Dendritic cell treated with granulocyte-macrophage colony-stimulating factor and Interleukin-4, amounts not matched to agents 40 ng/mL and 50 ng/mL, for 4 days (primary cell): ENCODE results near the gene GRXCR2.

ENCODE experiments used
- H3K27ac Mint-ChIP-seq: one replicate; pipeline ENCODE4 v1.8.0; 2022; ENCODE audit warnings: mild to moderate bottlenecking, mixed read lengths
- H3K27me3 Mint-ChIP-seq: one replicate; pipeline ENCODE4 v1.8.0; 2022; ENCODE audit warnings: mild to moderate bottlenecking, mixed read lengths
- H3K36me3 Mint-ChIP-seq: one replicate; pipeline ENCODE4 v1.8.0; 2022; ENCODE audit warnings: low read depth, mixed read lengths
- H3K4me1 Mint-ChIP-seq: one replicate; pipeline ENCODE4 v1.8.0; 2022; ENCODE audit warnings: low read depth, mixed read lengths
- H3K4me3 Mint-ChIP-seq: one replicate; pipeline ENCODE4 v1.8.0; 2022; ENCODE audit warnings: mild to moderate bottlenecking, moderate library complexity, mixed read lengths
- H3K9me3 Mint-ChIP-seq: one replicate; pipeline ENCODE4 v1.8.0; 2022; ENCODE audit warnings: mixed read lengths
- intact Hi-C: fragments of 100-400 bp; cut with micrococcal nuclease; formaldehyde crosslinking; loops from one replicate; pipeline ENCODE4 v1.15.0; 2022

The GRXCR2 gene

DNA sequence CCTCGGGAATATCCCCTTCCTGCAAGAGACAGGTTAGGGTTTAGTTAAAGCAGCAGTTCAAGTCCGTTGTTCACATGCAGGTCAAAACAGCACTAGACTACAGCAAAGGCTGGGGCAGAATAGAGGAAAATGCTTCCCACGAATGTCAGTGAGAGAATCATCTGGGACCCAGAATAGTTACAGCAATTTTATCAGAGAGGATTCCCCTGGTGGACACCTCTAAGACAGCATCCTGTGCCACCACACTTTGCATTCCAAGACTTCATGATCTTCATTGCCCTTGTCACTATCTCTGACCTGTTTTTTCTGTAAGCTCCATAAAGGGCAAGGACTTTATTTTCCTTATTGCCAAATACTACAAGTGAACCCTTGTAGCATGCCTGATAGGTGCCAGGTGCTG is 12.9 kb downstream of the GRXCR2 start:
- Mint-ChIP-seq H3K36me3 (no peaks in the 10 kb centered on the region), H3K9me3 (no peaks in the 10 kb centered on the region), H3K27me3 (peaks cover 4% of the 10 kb centered on the region), H3K4me3 (no peak overlapping the region), H3K27ac (no peak overlapping the region), H3K4me1 (peaks cover 20% of the 10 kb centered on the region)
- intact Hi-C loops = no loop called here

DNA sequence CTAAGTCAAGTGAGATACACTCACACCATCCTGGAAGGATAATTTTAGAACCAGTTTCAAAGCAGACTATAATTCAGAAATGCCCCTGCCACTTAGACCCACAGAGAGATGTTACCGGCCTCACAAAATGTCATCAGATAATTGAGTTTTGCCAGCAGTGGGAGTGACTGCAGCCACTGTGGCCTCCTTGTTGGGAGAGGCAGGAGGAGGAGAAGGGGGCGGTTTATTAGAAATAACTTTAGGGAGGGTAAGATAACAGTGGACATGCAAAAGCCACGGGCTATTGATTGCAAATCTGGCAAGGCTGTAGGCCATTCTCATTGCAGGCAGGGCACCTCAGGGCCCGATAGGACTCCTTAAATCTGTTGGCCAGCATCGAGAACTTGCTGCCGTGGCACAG is 13.4 kb downstream of the GRXCR2 start:
- intact Hi-C loops = no loop called here

DNA sequence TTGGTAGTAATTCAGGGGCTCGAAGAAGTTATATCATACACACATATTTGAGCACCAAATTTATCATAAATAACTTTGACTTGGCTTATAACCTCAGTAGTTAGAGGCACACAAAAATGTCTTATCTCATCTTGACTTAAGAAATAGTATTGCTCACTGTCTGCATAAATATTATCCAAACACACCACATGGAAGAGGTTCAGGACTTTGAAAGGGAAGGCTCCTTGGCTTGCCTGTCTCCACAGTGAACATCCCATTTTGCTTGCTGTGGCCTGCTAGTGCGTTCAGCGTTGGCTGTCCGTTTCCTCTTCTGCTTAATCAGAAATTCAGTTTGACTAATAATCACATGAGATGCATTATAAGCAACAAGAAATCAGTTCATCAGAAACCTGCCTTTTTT is 13.9 kb downstream of the GRXCR2 start:
- intact Hi-C loops = no loop called here
- Mint-ChIP-seq H3K4me1 (peaks cover 24% of the 10 kb centered on the region), H3K4me3 (no peak overlapping the region)

More for the DNA sequence above, 13.4 kb downstream of the GRXCR2 start:
- peaks cover 24% of the 10 kb centered on the region for H3K4me1 Mint-ChIP-seq
- H3K27ac Mint-ChIP-seq = no peak overlapping the region
- no peak overlapping the region for H3K4me3 Mint-ChIP-seq
- H3K9me3 Mint-ChIP-seq = no peaks in the 10 kb centered on the region
- H3K36me3 Mint-ChIP-seq = no peaks in the 10 kb centered on the region
- H3K27me3 Mint-ChIP-seq = peaks cover 4% of the 10 kb centered on the region

DNA sequence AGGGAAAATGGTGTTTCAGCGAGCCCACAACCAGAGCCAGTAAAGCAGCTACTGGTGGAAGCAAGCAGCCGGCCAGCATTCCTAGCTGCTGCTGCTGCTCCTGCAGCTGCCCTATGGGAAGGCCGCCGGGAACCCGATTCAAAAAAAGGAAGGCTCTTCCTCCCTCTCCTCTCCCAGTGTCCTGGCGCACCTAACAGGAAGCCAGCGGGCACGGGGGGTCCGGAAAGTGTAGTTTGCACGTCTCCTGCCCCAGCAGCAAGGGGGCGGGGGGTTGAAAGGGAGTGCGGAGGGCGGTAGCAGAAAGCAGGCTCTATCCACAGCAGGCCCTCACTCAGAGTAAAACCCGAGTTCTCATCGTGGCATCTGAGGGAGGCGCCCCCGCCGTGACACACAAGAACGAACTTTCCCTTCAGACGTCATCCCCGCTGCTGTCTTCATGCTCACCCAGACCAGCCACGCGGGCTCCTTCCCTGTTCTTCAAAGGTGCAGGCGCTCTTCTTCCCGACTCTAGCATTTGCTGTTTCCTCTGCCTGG is 16.5 kb downstream of the GRXCR2 start:
- Mint-ChIP-seq H3K27me3 (peaks cover 4% of the 10 kb centered on the region), H3K36me3 (no peaks in the 10 kb centered on the region), H3K4me3 (peak overlapping the region; percentile 60), H3K4me1 (peaks cover 24% of the 10 kb centered on the region), H3K9me3 (no peaks in the 10 kb centered on the region), H3K27ac (peak overlapping the region; percentile 34)
- intact Hi-C loops = no loop called here

More for the DNA sequence above, 13.9 kb downstream of the GRXCR2 start:
- no peaks in the 10 kb centered on the region for H3K9me3 Mint-ChIP-seq
- peaks cover 4% of the 10 kb centered on the region for H3K27me3 Mint-ChIP-seq
- no peaks in the 10 kb centered on the region for H3K36me3 Mint-ChIP-seq
- H3K27ac Mint-ChIP-seq = no peak overlapping the region

DNA sequence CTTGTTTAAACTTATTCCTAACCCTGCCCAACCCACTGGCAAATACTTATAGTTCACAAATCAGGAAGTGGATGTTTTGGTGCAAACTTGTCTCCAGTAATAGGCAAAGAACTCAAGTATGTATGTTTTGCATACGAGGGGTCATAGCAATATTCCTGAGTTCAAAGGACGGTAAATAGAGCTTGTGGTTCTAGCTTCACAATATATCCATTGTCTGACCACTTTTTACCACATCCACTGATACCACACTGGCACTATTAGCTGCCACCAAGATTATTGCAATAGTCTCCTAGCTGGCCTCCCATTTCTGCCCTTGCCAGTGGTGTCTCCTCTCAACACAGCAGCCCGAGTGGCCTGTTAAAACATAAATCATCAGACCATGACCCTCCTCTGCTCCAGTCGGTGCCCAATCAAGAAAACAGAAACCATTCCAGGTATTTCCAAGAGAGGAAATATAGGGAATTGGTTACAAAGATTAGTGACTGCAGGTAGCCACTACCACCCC is 17.0 kb downstream of the GRXCR2 start:
- no peaks in the 10 kb centered on the region for H3K36me3 Mint-ChIP-seq

DNA sequence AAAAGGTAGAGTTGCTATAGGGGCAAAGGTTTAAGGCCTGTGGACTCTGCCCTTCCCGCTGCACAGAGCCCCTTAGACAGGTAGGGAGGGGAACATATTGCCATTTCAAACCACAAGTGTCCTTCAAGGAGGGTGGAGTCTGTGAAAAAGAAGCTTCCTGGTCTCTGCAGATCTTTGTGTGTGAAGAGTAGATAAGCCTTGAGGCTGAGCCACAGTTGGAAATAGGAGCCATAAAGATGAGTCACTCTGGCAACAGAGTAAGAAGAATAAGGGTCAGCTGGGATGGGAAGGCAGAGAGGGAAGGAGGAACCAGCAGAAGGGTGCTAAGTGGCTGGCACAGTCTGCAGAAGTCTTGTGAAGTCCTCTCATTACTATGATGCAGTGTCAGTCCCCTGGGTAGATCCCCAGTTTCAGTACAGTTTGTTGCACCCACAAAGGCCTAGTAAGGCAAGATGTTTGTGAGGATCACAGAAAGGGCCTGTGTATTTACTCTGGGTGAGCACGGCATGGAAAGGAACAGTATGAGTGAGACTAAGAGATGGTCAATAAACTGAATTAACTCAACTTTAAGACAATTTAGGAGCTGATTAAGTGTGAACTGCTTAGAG is 18.1 kb downstream of the GRXCR2 start:
- Mint-ChIP-seq H3K4me1 (peaks cover 24% of the 10 kb centered on the region), H3K36me3 (no peaks in the 10 kb centered on the region), H3K27me3 (peaks cover 4% of the 10 kb centered on the region), H3K4me3 (no peak overlapping the region), H3K27ac (no peak overlapping the region), H3K9me3 (no peaks in the 10 kb centered on the region)
- intact Hi-C loops = no loop called here

More for the DNA sequence above, 17.0 kb downstream of the GRXCR2 start:
- Mint-ChIP-seq H3K9me3 (no peaks in the 10 kb centered on the region), H3K4me3 (no peak overlapping the region), H3K4me1 (peaks cover 24% of the 10 kb centered on the region), H3K27me3 (peaks cover 4% of the 10 kb centered on the region), H3K27ac (peak overlapping the region; percentile 34)
- intact Hi-C loops = no loop called here

DNA sequence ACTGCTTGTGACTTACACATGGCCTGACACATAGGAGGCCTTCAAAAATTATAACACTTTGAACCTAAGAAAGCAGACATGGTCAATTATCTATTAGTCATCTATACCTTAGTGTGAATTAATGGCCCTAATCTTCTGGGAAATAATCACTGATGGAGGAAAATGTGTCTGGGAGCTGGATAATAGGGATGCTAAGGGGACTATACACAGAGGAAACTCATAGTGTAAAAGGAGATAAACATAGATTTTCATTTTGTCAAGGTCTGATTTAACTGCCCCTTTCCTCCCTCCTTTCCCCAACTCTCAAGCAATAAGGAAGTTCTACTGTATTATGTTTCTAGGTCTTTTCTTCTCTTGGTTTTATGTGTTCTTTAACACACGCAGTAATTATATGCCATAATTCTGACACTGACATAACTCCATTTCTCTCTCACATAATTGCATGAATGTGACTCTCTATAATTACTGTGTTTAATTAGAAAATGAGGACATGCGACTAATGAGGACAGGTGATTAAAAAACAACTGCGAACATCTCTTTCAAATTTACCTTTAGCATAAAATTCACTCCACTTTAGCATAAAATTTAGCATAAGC is 18.9 kb downstream of the GRXCR2 start:
- H3K27me3 Mint-ChIP-seq = peaks cover 4% of the 10 kb centered on the region
- H3K4me1 Mint-ChIP-seq = peaks cover 19% of the 10 kb centered on the region
- H3K4me3 Mint-ChIP-seq = no peak overlapping the region

DNA sequence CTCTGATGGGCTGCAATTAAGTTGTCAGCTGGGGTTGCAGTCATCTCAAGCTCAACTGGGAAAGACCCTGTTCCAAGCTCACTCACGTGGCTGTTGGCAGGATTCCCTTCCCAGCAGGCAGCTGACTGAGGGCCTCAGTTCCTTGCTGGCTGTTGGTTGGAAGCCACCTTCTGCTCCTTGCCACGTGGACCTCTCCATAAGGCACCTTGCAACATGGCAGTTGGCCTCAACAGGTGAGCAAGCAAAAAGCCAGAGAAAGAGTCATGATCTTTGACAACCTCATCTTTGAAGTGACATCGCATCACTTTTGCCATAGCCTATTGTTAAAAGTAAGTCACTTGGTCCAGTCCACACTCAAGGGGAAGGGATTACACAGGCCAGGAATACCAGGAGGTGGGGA is 19.8 kb downstream of the GRXCR2 start:
- H3K36me3 Mint-ChIP-seq = no peaks in the 10 kb centered on the region
- peaks cover 4% of the 10 kb centered on the region for H3K27me3 Mint-ChIP-seq
- no peaks in the 10 kb centered on the region for H3K9me3 Mint-ChIP-seq
- no peak overlapping the region for H3K27ac Mint-ChIP-seq
- H3K4me3 Mint-ChIP-seq = no peak overlapping the region
- intact Hi-C loops = no loop called here
- H3K4me1 Mint-ChIP-seq = peaks cover 18% of the 10 kb centered on the region

More for the DNA sequence above, 18.9 kb downstream of the GRXCR2 start:
- Mint-ChIP-seq H3K36me3 (no peaks in the 10 kb centered on the region), H3K27ac (no peak overlapping the region), H3K9me3 (no peaks in the 10 kb centered on the region)
- intact Hi-C loops = no loop called here

DNA sequence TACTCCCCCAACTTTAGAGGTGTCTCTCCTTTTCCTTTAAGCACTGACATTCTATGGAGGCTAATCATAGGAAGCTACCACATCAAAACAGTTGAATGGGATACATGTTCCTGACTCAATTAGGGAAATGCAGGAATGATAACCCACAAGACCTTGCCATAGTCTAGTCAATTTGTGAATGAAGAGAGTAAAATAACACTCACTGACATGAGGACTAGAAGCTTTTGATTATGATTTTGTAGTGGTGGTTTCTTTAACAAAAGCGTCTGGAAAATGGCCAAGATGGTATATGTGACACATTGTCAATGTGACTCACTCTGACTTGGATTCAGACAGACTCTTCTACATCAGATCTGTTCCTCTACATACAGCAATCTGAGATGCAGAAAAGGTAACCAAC is 24.0 kb downstream of the GRXCR2 start:
- no peak overlapping the region for H3K4me3 Mint-ChIP-seq
- no peaks in the 10 kb centered on the region for H3K9me3 Mint-ChIP-seq
- no peaks in the 10 kb centered on the region for H3K36me3 Mint-ChIP-seq
- H3K4me1 Mint-ChIP-seq = no peaks in the 10 kb centered on the region
- H3K27me3 Mint-ChIP-seq = no peaks in the 10 kb centered on the region
- intact Hi-C loops = no loop called here
- H3K27ac Mint-ChIP-seq = no peak overlapping the region

DNA sequence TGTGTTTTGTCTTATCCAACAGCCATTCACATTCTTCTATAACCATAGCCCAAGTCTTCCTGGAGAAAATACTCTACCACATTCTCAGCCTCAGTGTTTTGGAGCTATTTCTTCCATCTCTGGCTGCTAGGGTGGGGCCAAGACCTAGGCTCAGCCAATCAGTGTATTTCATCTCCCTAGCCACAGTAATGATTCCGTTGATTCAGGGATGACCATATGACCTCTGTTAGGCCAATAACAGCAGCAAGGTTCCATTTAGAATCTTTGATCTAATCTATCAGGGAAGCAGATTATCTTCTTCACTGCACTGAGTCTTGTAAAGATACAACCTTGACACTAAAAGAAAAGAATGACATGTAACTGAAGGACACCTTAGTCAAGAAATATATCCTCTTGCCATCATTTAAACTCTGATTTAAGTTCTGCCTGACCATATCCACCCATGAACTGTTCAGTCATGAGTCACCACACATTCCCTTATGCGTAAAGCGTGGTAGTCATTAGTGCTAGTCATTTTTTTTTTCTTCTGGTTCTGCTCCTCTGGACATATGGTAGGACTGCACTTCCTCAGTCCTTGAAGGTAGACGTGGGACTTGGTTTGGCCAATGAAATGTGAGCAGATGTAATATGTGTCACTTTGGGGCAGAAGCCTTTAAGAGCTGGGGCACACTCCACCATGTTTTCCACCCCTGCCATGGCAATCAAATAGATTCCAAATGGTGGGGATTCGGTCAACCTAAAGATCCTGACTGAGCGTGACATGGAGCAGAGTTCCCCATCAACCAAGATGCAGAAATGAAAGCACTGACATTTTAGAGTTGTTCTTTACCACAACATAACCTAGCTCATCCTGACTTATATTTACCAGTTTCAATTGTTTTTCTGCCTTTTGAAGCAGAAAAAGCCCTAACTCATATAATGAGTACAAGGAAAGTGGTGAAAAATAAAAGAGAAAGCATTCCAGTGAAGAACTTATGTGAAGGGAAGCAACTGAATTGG is 25.0 kb downstream of the GRXCR2 start:
- Mint-ChIP-seq H3K27me3 (no peaks in the 10 kb centered on the region), H3K9me3 (no peaks in the 10 kb centered on the region), H3K4me1 (no peaks in the 10 kb centered on the region), H3K36me3 (no peaks in the 10 kb centered on the region), H3K27ac (no peak overlapping the region), H3K4me3 (no peak overlapping the region)
- intact Hi-C loops = no loop called here

DNA sequence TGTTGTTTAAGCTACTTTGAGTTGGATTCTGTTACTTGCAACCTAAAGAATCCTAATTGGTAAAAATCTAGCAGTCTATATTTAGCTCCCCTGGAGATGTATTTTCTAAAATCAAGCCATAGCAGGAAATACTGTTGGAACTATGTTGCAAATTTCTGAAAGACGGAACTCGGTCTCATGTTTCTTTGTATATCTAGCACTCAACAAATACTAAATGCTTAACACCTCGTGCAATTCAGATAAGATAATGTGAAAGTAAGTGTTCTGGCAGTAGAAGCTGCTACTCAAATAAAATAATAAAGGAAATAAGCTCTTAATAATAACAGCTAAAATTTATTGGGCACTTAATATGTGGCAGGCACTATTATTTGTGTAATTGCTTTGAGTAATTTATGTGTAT is 26.7 kb downstream of the GRXCR2 start:
- H3K27ac Mint-ChIP-seq = no peak overlapping the region
- H3K4me3 Mint-ChIP-seq = no peak overlapping the region
- intact Hi-C loops = no loop called here
- H3K36me3 Mint-ChIP-seq = no peaks in the 10 kb centered on the region
- H3K4me1 Mint-ChIP-seq = no peaks in the 10 kb centered on the region
- no peaks in the 10 kb centered on the region for H3K9me3 Mint-ChIP-seq
- H3K27me3 Mint-ChIP-seq = no peaks in the 10 kb centered on the region

DNA sequence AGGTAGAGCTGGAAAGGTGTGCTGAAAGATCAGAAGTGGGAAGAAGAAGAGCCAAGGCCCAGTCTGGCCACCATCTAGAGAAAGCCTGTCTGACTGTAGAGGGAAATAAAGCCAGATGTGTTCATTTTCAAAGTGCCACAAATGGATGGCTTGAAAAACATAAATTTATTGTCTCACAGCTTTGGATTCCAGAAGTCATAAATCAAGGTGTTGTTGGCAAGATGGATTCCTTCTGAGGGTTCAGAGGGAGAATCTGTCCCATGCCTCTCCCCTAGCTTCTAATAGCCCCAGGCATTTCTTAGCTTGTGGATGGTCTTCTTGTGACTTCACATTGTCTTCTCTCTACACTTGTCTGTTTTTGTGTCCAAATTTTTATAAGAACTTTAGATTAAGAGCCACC is 31.5 kb downstream of the GRXCR2 start:
- Mint-ChIP-seq H3K27me3 (no peaks in the 10 kb centered on the region), H3K27ac (no peak overlapping the region), H3K9me3 (no peaks in the 10 kb centered on the region), H3K36me3 (no peaks in the 10 kb centered on the region), H3K4me3 (no peak overlapping the region), H3K4me1 (no peaks in the 10 kb centered on the region)
- intact Hi-C loops = no loop called here

DNA sequence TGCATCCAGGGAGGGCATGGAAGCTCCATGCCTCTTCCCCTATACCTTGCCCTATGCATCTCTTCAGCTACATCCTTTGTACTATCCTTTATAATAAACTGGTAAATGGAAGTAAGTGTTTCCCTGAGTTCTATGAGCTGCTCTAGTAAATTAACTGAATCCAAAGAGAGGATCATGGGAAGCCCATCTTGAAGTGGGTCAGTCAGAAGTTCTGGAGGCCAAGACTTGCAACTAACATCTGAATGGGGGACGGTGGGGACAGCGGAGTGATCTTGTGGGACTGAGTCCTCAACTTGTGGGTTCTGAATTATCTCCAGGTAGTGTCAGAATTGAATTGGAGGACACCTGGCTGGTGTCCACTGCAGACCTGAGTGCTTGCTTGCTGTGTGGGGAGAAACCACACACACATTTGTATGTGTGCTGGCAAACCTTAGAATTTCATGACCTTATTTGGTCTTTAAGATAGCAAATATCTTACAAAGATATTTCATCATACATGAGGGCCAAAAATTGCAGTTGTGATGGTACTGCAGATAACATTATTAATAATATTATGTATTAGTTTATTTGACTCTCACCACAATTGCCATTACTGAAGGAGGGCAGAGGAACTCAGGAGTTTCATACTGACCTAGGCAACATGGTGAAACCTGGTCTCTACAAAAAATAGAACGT is 32.2 kb downstream of the GRXCR2 start:
- H3K4me1 Mint-ChIP-seq = peaks cover 5% of the 10 kb centered on the region
- H3K9me3 Mint-ChIP-seq = no peaks in the 10 kb centered on the region
- H3K27me3 Mint-ChIP-seq = no peaks in the 10 kb centered on the region
- no peaks in the 10 kb centered on the region for H3K36me3 Mint-ChIP-seq
- no peak overlapping the region for H3K27ac Mint-ChIP-seq
- H3K4me3 Mint-ChIP-seq = no peak overlapping the region
- intact Hi-C loops = no loop called here
